ENCODE data around the gene SEC61A1.

DNA sequence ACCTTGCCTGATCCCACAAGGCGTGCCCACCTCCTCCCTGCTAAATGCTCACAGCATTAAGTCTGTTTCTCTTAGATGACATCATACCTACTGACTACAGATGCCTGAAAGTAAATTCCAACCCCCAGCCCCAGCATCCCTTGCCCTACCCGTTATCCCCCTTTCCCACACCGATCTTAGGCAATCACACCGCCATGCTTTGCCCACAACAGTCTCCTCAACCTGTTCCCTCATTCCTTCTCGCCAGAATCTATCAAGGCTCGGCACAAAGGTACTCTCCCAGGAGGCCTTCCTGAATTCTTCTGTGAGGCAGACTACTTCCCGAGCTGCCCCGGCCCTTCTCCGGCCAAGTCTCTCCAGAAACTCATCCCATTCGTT lies 789 bp upstream of the SEC61A1 start:
- no peak for TF ChIP-seq EZH2 (IDR thresholded peaks at IDR 0.05; ENCODE audit: borderline replicate concordance, low read length)
- TF ChIP-seq, protein P1, sequence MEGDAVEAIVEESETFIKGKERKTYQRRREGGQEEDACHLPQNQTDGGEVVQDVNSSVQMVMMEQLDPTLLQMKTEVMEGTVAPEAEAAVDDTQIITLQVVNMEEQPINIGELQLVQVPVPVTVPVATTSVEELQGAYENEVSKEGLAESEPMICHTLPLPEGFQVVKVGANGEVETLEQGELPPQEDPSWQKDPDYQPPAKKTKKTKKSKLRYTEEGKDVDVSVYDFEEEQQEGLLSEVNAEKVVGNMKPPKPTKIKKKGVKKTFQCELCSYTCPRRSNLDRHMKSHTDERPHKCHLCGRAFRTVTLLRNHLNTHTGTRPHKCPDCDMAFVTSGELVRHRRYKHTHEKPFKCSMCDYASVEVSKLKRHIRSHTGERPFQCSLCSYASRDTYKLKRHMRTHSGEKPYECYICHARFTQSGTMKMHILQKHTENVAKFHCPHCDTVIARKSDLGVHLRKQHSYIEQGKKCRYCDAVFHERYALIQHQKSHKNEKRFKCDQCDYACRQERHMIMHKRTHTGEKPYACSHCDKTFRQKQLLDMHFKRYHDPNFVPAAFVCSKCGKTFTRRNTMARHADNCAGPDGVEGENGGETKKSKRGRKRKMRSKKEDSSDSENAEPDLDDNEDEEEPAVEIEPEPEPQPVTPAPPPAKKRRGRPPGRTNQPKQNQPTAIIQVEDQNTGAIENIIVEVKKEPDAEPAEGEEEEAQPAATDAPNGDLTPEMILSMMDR (IDR thresholded peaks at IDR 0.05; ENCODE audit: low read length): no peak
